Hematopoietic multipotent progenitor cell treated with erythropoietin and hydrocortisone succinate and interleukin-3 and kit ligand, for 8 days (in vitro differentiated cells): ENCODE results near the gene FAM83F.
"Not testable (repeated sequence)": the region's sequence is repeated elsewhere in the genome, so short reads cannot be mapped to it uniquely, and the experiment has no call there.

Experiments used
- DNase-seq: peaks from one replicate; pipeline ENCODE4 v3.0.0-alpha.2; 2015

FAM83F gene

GRCh38 chr22:39966470-39966869, 28.3 kb upstream of the FAM83F start:
- no peak for DNase-seq

- DNase-seq = peak; percentile 97
Observed at GRCh38 chr22:39967103-39967829, 27.5 kb upstream of the FAM83F start.

- no peak for DNase-seq
Observed at GRCh38 chr22:39967996-39968972, 26.5 kb upstream of the FAM83F start.

- no peak for DNase-seq
Observed at GRCh38 chr22:39970742-39971141, 24.0 kb upstream of the FAM83F start.

GRCh38 chr22:39972641-39973040, 22.1 kb upstream of the FAM83F start:
- no peak for DNase-seq

GRCh38 chr22:39973656-39974055, 21.1 kb upstream of the FAM83F start:
- no peak for DNase-seq

GRCh38 chr22:39974065-39974464, 20.7 kb upstream of the FAM83F start:
- no peak for DNase-seq

- no peak for DNase-seq
Observed at GRCh38 chr22:39979048-39979447, 15.7 kb upstream of the FAM83F start.

- DNase-seq = no peak
Observed at GRCh38 chr22:39979458-39979857, 15.3 kb upstream of the FAM83F start.

- no peak for DNase-seq
Observed at GRCh38 chr22:39980596-39980995, 14.2 kb upstream of the FAM83F start.

GRCh38 chr22:39983346-39983745, 11.4 kb upstream of the FAM83F start:
- no peak for DNase-seq

- DNase-seq = no peak
Observed at GRCh38 chr22:39984006-39984405, 10.7 kb upstream of the FAM83F start.

GRCh38 chr22:39984746-39985145, 10.0 kb upstream of the FAM83F start:
- DNase-seq = peak; percentile 62

GRCh38 chr22:39985383-39986035, 9.2 kb upstream of the FAM83F start:
- no peak for DNase-seq

GRCh38 chr22:39988386-39989114, 6.2 kb upstream of the FAM83F start:
- peak; percentile 58 for DNase-seq

GRCh38 chr22:39989633-39990032, 5.1 kb upstream of the FAM83F start:
- DNase-seq = no peak

GRCh38 chr22:39990686-39991085, 4.1 kb upstream of the FAM83F start:
- peak; percentile 66 for DNase-seq

- DNase-seq = no peak
Observed at GRCh38 chr22:39991159-39991860, 3.4 kb upstream of the FAM83F start.

GRCh38 chr22:39992088-39992826, 2.5 kb upstream of the FAM83F start:
- no peak for DNase-seq

GRCh38 chr22:39992894-39993293, 1.9 kb upstream of the FAM83F start:
- not testable (repeated sequence) for DNase-seq

- DNase-seq = peak; percentile 96
Observed at GRCh38 chr22:39994041-39994565, 651 bp upstream of the FAM83F start.
